ELR (cell line): ENCODE measurements around the gene TPD52L1.

ENCODE experiments used
- DNase-seq: peaks from one replicate; pipeline ENCODE4 v3.0.0-alpha.2; 2015; ENCODE audit warnings: low read depth

The TPD52L1 gene

DNA sequence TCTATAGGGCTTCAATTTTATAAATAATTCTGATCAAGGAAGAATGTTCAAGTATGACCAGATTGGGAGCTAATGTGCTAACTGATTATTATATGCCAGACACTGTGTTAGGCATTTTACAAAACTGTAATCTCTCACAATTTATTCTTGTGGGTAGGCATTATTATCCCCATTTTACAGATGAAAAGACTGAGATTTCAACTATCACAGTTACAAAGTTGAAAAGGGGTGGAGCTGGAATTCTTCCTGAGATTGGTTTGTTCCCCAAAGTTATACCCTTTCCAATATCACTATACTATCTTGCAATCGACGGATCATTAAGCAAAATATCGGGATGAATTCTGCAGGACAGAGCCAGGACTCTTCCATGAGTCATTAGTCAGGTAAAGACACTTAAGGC, 57.1 kb downstream of the TPD52L1 start:
- no peak for DNase-seq

- DNase-seq, result no peak
Measured at GRCh38 chr6:125211352-125211751, 57.8 kb downstream of the TPD52L1 start.

DNA sequence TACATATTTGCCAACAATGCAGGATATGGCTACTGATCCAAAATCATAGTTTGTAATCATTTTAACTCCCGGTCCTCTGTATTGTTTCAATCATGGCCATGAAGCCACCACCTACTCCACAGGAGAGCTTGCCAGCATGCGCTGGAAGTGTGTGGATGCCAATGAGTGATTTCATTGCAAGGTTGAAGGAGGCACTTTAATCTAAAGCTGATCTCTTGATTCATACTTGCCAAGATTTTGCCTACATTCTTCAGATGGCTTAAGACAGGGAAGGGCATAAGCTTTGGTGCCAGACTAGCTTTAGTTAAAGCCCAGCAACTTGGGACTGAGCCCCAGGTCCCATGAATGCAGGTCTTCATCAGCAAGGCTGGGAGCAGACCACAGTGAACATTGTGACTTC, 58.8 kb downstream of the TPD52L1 start:
- DNase-seq, result no peak

- DNase-seq, result no peak
Measured at GRCh38 chr6:125213939-125214338, 60.4 kb downstream of the TPD52L1 start.

DNA sequence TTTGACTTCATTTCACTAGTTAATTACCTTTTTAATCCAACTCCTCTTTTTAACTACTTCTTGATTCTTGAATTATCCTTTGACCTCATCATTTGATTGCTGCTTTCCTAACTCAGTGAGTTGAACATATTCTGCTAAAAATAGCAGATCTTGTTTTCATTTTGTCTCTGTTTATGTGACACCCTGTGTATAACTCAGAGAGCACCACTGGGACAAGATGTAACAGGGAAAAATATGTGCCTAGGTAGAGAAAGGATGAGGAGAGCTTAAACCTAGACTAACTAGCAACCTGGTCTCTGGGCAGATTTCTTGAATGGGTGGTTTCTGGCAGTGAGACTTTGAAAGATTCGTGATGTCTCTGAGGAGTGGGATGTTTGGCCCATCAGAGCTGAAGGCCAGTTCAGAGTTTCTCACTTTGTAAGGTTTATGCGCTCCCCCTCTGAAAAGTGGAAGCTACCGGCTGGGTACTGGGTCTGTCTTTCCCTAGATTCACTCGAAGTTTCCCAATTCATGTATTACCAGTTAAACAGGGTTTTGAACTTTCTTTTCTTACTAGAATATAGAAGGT, 61.8 kb downstream of the TPD52L1 start:
- no peak for DNase-seq

GRCh38 chr6:125216015-125216414, 62.4 kb downstream of the TPD52L1 start:
- no peak for DNase-seq

DNA sequence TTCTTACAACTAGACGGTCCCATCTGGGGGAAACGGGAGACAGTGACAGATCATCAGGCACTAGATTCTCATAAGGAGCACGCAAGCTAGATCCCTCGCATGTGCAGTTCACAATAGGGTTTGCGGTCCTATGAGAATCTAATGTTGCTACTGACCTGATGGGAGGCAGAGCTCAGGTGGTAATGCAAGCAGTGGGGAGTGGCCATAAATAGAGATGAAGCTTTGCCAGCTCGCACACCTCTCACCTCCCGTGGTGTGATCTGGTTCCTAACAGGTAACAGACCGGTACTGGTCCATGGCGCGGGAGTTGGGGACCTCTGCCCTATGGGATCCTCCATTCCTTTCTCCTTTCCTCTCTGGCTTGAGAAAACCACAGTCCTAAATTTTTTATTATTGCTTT, 63.8 kb downstream of the TPD52L1 start:
- no peak for DNase-seq

DNA sequence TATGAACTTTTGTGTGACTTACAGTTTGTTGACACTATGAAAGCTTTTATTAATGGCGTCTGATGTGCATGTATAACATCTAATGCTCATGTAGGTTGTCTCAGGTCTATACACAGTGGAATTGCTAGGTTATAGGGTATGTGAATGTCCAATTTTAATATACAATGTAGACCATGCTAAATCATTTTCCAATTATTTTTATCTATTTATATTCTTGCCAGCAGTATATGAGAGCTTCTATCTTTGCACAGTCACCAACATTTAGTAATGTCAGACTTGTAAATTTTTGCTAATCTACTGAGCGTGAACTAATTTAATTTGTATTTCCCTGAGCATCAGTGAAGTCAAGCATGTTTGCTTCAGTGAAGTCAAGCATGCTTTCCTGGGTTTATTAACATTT, 64.4 kb downstream of the TPD52L1 start:
- no peak for DNase-seq

GRCh38 chr6:125219361-125219895, 65.9 kb downstream of the TPD52L1 start:
- DNase-seq, result no peak

DNA sequence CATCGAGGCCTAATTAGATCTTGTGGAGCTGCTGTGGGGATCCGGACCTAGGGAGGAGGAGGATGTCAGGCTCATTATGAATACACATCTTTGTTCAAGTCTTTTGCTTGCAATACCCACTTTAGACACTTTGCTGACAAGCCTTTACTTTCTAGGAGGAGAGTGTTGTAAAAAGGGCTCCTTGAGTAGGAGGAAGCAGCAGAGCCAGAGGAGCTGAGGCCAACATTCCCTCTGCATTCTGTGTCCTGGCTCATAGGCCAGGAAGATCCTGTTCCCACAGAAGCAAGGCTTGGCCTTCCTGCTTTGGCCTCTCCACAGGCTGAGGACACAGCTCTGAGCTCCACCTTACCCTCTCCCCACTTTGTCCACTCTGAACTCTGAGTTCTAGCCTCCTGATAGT, 67.1 kb downstream of the TPD52L1 start:
- DNase-seq, result no peak

GRCh38 chr6:125222531-125223455, 69.2 kb downstream of the TPD52L1 start:
- DNase-seq, result no peak

GRCh38 chr6:125224231-125224861, 70.8 kb downstream of the TPD52L1 start:
- peak; percentile 7 for DNase-seq

DNA sequence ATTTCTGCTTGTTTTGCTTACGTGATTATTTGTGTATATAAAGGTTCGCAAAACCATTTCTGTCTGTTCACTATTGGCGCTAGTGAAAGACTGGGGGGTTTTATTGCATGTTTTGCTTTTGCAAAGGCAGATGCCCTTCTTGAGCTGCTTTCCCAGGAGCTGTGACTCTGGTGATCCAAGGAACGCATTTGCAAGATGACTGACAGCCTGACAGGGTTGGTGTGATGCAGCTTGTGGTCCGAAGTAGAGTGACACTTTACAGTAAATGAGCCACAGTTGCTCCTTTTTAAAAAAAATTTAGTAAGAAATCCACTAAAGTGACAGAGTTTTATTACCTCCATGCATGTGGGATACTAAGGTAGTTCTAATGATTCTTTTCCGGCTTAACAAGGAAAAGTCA, 73.7 kb downstream of the TPD52L1 start:
- no peak for DNase-seq

DNA sequence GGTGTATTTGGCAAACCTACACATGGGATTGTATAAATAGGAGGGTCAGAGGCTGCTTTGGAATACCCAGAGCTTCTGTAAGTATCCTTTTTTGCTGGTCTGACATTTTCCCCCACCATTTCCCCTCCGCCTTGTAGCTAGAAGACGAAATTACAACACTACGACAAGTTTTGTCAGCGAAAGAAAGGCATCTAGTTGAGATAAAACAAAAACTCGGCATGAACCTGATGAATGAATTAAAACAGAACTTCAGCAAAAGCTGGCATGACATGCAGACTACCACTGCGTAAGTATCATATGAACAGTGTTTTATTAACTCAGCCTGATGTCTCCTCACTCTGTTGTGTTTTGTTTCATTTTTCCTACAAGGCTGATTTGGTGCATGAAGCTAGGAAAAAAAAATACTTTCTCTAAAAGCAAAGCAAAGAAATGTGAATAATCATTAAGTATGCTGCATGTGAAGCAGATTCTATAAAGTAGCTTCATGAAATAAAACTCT, 75.5 kb downstream of the TPD52L1 start:
- DNase-seq, result no peak

- DNase-seq, result no peak
Measured at GRCh38 chr6:125230674-125231073, 77.1 kb downstream of the TPD52L1 start.

GRCh38 chr6:125231133-125231532, 77.6 kb downstream of the TPD52L1 start:
- DNase-seq, result no peak

DNA sequence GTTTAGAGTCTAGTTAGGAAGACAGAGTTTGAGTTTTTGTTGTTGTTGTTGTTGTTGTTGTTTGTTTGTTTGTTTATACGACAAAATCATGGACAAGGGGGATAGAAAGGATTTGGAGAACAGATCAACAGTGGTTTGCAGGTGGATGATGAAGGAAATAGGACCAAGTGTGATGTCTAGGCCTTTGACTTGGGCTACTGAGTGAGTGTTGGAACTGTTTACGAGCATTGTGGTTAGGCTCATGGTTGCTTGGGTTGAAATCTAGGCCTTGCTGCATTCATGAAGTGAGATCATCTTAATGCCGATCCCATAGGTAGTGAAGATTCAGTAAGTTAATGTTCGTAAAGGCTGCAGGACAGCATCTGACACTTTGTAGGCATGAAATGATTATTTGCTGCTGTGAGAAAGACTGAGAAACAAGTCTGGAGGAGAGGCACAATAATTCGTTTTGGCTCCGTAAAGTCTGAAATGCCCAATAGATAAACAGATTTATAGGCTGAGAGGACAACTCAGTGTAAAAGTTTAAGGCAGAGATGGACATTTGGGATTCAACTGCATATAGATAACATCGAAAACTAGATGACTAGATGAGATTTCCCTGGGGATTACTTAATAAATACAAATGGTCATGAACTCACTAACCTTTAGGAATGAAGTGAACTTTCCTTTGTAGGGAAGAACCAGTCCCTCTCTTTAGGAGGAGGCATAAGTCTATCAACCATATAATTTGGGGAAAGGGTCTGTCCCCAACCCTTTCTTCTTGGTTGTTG, 78.2 kb downstream of the TPD52L1 start:
- no peak for DNase-seq

GRCh38 chr6:125232466-125232865, 78.9 kb downstream of the TPD52L1 start:
- no peak for DNase-seq

DNA sequence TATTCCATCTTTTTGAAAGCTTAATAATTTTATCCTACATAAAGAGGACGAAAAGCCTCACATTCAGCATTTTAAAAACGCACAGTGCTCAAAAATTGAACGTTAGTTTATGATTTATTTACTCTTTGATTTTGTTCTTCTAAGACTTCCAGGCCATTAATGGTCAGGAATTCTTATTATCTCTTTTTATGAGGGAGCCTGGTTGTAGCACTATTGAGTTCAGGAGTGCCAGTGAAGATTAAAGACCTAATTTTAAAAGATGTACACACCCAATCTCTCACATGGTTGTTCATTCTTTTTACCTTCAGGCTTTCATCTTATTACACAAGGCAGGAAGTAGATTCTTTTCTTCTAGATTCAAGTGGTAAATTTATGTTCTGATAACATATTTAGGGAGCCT, 79.6 kb downstream of the TPD52L1 start:
- no peak for DNase-seq

DNA sequence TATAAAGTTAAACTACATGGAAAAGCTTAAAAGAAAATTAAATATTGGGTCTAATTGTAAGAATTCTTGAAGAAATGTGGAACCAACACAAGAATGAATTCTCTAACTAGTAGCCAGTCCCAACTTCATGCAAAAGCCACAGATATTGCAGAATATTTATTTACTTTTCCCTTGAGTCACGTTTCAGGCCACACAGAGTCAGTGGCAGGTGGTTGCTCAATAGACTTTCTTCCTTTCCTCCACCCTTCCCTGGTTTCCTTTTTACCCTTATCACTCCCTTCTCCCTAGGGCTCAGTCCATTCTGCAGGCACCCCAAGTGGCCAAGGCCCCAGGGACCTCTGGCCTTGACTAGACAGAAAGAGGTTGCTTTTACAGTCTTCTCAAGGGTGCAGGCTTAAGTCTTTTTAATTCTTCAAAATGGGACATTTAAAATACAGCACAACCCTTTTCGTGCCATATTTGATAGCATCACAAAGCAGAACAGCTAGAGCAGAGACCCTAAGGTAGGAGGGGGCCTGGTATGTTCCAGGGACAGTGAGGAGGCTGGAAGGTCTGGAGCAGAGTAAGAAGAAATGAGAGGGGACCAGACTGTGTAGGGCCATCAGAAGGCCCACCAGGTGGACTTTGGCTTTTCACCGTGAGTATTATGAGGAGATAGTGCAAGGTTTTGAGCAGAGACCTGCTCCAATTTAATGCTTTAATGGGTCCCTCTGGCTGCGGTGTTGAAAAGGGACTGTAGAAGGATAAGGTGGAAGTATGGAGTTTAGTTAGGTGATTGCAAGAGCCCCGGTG, 83.2 kb downstream of the TPD52L1 start:
- peak; percentile 22 for DNase-seq

GRCh38 chr6:125237764-125238163, 84.2 kb downstream of the TPD52L1 start:
- no peak for DNase-seq
